GM12891 (cell line): ENCODE results near the gene A4GNT.

ENCODE experiments used
- POLR2A ChIP-seq: IDR thresholded peaks from 2 replicates; pipeline ENCODE4 v1.6.1; 2011; ENCODE audit warnings: low read depth, low read length, control low read depth
- POLR2AphosphoS5 ChIP-seq: IDR thresholded peaks from 2 replicates; pipeline ENCODE4 v1.6.1; 2011; ENCODE audit warnings: low read depth, low read length, control low read depth
- SPI1 ChIP-seq: IDR thresholded peaks from 2 replicates; pipeline ENCODE4 v1.6.1; 2011; ENCODE audit warnings: low read depth, low read length, control low read depth
- TAF1 ChIP-seq: IDR thresholded peaks from 2 replicates; pipeline ENCODE4 v1.6.1; 2011; ENCODE audit warnings: low read depth, low read length, control low read depth

- TF ChIP-seq POLR2A = no peak
- no peak for TF ChIP-seq SPI1
- TF ChIP-seq TAF1 = no peak
- no peak for TF ChIP-seq POLR2AphosphoS5
Measured at GRCh38 chr3:138172625-138173024, 40.4 kb upstream of the A4GNT start.
